GM19099 (cell line): ENCODE data around the gene SLC28A1.

Experiments used
- POLR2A ChIP-seq: IDR thresholded peaks from 3 replicates; pipeline ENCODE4 v1.6.1; 2011; ENCODE audit warnings: low read depth; ENCODE audit not compliant: insufficient read length; ENCODE audit errors: extremely low read depth

The SLC28A1 gene

DNA sequence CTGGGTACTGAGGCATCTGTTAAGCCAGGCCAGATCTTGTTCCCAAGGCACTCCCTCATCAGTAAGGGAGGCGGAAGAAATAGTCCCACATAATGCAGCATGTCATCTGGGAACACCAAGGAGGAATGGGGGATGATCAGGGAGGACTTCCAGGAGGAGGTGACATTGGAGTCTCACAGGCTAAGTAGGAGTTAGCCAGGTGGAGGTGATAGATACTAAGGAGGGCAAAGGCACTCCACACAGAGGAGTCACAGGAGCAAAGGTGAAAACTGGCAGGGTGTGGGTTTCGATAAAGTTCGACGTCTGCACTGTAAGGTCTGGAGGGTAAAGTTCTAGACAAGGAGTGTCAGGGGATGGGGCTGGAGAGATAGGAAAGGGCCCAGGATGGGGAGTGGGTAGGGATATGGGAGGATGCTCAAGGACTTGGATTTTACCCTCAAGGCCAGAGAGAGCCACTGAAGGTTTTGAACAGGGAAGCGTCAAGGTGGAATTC is 6.3 kb downstream of the SLC28A1 start:
- TF ChIP-seq POLR2A, result no peak

DNA sequence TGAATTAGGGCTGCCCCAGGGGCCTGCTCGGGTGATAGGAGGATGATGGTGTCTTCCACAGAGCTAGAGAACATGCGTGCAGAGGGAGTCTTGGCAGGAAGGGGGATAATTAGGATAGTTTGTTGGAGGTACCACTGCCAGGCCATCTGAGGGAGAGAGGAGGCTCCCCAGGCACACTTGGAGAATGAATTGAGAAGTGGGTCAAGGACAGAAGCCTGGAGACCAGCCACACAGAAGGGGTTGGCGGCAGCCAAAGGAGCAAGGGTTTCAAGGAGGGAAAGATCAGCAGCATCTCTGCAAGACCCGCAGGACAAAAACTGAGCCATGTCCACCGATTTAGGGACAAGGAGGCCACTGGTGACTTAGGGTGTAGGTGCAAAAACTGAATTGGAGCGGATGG is 6.9 kb downstream of the SLC28A1 start:
- no peak for TF ChIP-seq POLR2A

DNA sequence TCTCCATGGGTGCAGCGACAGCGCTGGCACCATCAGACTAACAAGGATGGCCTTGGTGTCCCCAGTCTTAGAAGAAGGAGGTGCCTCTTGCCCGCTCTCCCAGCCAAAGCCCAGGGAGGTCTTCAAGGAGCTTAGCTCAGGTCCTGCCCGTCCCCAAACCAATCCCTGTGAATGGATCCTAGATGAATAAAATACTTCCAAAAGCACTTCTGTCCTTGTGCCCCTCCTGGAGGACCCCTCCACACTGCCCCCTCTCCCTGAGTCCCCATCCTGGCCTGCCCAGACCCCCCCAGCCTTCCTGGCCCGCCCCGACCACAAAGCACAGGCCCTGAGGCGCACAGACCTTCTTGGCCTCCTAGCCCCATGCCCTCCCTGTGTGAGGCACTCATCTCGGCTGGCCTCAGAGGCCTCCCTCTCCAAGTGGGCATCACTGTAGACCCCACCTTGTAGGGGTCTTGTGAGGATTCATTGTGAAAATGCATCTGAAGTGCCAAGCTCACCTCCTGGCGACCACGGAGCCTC is 8.4 kb downstream of the SLC28A1 start:
- no peak for TF ChIP-seq POLR2A

DNA sequence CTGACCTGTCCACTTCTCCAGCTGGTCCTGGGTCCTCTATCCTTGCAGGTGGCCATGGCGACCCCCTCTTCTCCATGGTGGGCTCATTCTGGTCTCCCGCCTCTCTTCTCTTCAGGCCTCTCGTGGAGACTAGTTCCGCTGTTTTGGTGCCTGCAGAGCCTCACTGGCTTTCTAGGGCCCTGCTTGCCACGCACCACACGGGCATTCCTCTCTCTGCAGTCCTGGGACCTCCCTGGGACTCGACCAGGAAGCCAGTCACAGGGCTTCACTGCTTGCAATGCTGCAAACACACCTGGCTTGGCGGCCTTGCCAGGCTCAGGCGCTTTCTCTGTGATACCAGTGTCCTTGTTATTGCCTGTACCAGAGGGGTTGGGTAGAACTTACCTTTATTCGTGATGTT is 9.1 kb downstream of the SLC28A1 start:
- no peak for TF ChIP-seq POLR2A

DNA sequence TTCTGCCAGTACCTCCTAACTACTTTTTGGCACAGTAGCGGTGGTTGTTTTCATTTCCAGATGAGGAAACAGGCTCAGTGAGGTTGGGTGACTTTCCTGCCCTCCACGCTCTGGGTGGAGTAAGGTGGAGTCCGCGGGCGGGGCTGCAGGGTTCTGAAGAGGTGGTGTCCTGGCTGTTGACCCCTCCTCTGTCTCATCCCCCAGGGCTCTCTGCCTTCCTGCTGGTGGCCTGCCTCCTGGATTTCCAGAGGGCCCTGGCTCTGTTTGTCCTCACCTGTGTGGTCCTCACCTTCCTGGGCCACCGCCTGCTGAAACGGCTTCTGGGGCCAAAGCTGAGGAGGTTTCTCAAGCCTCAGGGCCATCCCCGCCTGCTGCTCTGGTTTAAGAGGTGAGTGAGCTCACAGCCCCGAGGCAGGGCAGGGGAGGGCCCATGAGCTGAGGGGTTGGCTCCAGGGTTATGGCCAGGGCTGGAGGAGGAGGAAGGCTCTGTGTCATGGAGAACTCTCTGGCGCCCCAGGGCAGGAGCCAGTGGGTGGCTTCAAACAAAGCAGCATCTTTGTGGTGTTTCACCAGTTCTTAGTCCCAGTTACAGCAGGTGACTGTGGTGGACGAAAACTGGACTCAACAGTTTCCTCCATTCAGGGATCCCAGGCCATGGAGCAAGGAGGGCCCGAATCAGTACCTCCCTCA is 10.4 kb downstream of the SLC28A1 start:
- no peak for TF ChIP-seq POLR2A

DNA sequence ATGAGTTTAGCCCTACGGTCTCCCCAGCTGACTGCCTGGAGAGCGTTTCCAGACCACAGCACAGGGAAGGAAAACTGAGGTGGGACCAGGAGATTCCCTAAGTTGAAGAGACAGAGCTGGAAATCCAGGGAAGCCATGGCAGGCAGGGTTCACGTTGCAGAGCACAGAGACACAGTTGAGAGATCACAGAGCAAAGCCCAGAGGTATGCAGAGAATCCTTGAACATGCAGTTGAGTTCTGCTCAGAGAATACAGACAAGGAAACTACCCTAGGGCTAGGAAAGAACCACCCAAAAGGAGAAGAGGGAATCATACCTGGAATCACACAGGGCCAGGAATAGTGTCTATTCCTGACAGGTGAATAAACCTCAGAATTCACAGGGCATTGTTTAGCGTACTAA is 14.3 kb downstream of the SLC28A1 start:
- no peak for TF ChIP-seq POLR2A

DNA sequence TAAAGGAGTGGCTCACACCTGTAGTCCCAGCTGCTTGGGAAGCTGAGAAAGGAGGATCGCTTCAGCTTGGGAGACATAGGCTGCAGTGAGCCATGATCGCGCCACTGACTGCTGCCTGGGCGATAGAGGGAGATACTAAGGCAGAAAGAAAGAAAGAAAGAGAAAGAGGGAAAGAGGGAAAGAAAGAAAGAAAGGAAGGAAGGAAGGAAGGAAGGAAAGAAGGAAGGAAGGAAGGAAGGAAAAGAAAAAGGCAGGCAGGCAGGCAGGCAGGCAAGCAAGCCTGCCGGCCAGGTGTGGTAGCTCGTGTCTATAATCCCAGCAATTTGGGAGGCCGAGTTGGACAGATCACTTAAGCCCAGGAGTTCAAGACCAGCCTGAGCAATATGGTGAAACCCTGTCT is 15.3 kb downstream of the SLC28A1 start:
- TF ChIP-seq POLR2A, result no peak

DNA sequence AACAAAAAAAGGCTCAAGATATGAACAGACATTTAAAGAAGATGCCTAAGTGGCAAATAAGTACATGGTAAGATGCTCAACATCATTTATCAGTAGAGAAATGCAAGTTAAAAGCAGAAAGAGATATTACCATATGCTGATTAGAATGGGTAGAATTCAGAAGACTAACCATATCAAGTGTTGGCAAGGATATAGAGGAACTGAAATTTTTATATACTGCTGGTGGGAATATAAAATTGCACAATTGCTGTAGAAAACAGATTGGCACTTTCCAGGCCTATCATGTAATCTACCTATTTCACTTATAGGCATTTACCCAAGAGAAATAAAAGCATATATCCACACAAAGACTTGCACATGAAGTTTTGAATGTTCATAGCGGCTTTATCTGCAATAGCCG is 17.1 kb downstream of the SLC28A1 start:
- TF ChIP-seq POLR2A, result no peak

DNA sequence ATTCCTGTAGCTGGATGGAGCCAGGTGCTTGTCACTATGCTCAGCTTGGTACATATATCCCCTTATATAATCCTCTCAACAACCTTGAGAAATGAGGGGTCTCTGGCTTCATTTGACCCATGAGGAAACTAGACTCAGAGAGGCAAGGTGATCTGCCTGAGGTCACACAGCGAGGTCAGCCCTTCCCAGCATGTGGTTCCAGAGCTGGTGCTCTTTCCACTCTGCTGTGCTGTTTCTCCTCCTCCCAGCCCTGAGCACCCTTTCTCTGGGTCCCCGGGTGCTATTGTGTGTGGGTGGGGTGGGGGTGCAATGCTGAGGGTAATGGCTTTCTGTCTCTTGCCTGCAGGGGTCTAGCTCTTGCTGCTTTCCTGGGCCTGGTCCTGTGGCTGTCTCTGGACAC is 19.3 kb downstream of the SLC28A1 start:
- TF ChIP-seq POLR2A, result no peak

DNA sequence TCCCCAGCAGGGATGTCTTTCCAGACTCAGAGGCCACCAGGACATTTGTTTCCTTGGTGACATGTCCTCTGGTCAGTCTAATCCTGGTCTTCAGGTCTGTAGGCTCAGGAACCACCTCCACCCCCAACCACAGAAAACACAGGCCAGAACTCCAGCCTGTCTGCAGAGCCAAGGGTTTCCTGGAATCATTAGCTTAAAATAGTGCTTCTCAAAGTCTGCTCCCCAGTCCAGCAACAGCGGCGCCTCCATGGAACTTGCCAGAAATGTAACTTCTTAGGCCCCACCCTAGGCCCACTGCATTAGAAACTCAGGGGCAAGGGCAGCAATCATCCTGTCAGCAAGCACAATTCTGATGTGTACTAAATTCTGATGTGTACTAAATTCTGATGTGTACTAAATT is 20.0 kb downstream of the SLC28A1 start:
- TF ChIP-seq POLR2A, result no peak

DNA sequence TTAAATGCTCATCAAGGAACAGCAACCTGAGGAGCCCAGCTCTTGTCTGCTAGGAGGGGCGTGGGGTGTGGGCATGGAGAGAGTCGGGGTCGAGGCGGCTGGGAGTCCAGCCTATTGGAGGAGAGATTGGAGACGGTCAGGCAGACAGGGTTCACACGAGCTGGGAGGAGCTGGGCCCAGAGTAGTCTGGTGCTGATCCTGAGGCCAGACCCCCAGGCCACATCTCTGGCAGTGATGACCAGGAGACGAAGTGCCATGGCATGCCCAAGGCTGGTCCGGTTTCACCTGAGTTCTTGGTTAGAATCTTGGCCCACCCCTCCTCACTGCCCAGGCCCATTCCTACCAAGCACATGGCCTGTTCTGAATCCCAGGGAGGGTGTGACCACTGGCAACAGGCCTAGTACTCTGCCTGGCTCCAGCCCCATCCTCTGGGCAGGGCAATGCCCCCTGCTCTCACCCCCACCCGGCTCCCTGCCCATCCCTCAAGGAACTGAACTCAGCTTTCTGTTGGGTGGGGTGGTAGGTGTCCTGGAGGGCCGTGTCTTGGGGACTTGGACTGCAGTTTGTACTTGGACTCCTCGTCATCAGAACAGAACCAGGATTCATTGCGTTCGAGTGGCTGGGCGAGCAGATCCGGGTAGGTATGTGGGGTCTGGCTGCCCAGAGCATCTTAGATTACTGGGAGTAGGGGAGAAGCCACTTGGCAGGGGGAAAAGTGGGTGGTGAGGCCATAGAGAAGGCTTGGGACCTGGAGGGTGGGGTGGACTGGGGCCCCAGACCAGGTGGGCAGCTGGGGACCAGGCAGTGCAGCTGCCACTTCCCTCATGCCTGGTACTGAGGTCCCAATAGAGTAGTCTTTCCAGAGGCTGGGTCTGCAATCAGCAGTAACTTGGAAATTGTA is 20.8 kb downstream of the SLC28A1 start:
- no peak for TF ChIP-seq POLR2A

DNA sequence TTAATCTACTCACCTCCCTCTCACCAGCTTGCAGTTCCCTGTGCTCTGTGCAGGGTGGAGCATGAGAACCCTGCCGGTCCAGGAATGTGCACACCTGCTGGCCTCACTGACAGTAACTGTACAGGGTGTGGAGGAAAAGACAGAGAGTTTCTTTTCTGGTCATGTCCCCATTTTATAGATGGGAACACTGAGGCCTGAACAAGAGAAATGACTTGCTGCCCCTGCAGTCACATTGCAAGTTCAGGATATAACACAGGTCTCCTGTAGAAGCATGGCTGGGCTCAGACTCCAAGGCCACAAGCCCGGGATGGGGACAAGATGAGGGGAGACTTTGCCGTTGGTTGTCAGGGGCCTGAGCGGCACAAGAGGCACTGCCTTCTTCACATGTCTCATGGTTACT is 23.3 kb downstream of the SLC28A1 start:
- no peak for TF ChIP-seq POLR2A

DNA sequence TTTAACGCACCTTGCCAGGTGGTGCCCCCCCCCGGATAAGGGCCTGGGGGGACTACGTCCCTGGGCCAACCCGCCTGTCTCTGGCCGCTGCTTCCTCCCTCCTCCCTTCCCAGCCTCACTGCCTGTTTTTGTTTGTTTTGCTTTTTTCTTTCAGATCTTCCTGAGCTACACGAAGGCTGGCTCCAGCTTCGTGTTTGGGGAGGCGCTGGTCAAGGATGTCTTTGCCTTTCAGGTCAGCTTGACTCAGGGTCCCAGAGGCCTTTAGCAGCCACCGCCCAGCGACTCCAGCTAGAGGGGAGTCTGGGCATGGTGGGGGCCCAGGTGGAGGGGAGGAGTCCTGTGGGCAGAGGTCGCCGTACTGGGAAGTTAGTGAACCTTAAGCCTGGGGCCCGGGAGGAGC is 24.1 kb downstream of the SLC28A1 start:
- no peak for TF ChIP-seq POLR2A

DNA sequence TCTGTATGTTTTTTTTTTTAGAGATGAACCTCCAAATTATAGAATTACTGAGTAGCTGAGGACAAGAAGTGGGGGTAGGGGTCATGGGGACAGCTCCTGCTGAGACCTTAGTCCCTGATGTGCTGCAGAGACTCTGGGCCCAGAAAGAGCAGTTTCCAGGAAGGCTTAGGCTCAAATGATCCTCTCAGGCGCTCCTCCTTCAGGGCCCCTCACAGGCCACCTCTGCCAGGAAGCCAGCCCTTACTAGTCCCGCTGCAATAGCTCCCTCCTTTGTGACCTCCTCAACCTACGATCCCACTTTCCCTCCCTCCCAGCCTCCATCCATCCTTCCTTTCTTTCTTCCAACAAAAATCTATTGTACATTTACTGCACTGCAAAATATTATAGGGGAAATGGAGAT is 24.6 kb downstream of the SLC28A1 start:
- TF ChIP-seq POLR2A, result no peak

DNA sequence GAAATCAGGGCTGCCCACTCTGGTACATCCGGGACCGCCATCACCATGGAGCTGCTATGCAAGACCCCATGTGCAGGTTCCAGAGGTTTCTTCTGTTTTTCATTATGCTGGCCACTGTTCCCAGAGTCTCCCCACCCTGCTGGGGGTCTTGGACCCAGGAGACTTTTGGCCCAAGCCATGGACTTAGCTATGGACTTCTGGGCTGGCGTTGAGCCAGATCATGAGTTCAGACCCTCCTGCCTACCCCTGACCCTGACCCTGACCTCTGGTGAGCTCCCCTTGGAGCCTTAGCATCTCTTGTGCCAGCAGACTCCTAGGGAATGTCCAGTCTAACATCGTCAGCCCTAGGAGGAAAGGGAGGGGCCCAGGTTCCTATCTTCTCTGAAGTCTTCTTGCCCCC is 25.3 kb downstream of the SLC28A1 start:
- TF ChIP-seq POLR2A, result no peak
